Gastrocnemius medialis (tissue), 4 donors: ENCODE measurements around the gene CRAMP1. TPM values are rescaled to one million over a fixed set of nuclear protein-coding genes. Genes with fewer than 3 reads are reported as not detected.

ENCODE experiments used
- ATAC-seq, 2 donors: fragments of 150-250 bp; one replicate each; pipeline ENCODE4 v1.9.1; 2016
- DNase-seq, 2 donors: peaks; one replicate each; pipeline ENCODE4 v3.0.0-alpha.2; 2019
- H3K27ac ChIP-seq, 4 donors: fragments of 200-600 bp; sonication (generic); 1 replicate in 1 of 4; 2 replicates in 3 of 4; pipeline ENCODE4 v1.5.1; 2016 to 2018; ENCODE audit warnings: mild to moderate bottlenecking in 2 of 4, moderate library complexity in 1 of 4
- H3K27me3 ChIP-seq, 3 donors: fragments of 200-600 bp; sonication (generic) in 2 of 3; 1 replicate in 1 of 3; 2 replicates in 2 of 3; pipeline versions ENCODE4 v1.5.1 to v1.6.0; 2016 to 2019; ENCODE audit warnings: mild to moderate bottlenecking in 1 of 3, moderate library complexity in 1 of 3
- H3K36me3 ChIP-seq, 2 donors: fragments of 200-600 bp; sonication (generic) in 1 of 2; one replicate each; pipeline ENCODE4 v1.5.1; 2017 to 2018
- H3K4me1 ChIP-seq, 2 donors: fragments of 200-600 bp; sonication (generic) in 1 of 2; one replicate each; pipeline ENCODE4 v1.5.1; 2016 to 2017; ENCODE audit warnings: mild to moderate bottlenecking in 2 of 2
- H3K4me3 ChIP-seq, 4 donors: fragments of 200-600 bp; sonication (generic) in 3 of 4; 1 replicate in 1 of 4; 2 replicates in 3 of 4; pipeline ENCODE4 v1.5.1; 2016 to 2019; ENCODE audit warnings: mild to moderate bottlenecking in 2 of 4
- H3K9me3 ChIP-seq, 3 donors: fragments of 200-600 bp; sonication (generic) in 2 of 3; 1 replicate in 1 of 3; 2 replicates in 2 of 3; pipeline ENCODE4 v1.5.1; 2016 to 2019
- CTCF ChIP-seq, 5 experiments: fragments of 450-650 bp in 3 of 5; fragments of 200-600 bp in 2 of 5; sonication (generic) in 2 of 5; IDR thresholded peaks in 4 of 5; conservative IDR thresholded peaks in 1 of 5; 1 replicate in 4 of 5; 2 replicates in 1 of 5; pipeline ENCODE4 v1.5.1; 2016 to 2019; ENCODE audit warnings: antibody characterized with exemption in 5 of 5, mild to moderate bottlenecking in 3 of 5, moderate library complexity in 3 of 5
- POLR2A ChIP-seq, 2 donors: fragments of 450-650 bp; IDR thresholded peaks; one replicate each; pipeline ENCODE4 v1.6.1; 2017; ENCODE audit warnings: antibody characterized with exemption in 2 of 2, mild to moderate bottlenecking in 2 of 2, moderate library complexity in 2 of 2
- in situ Hi-C, 4 donors: fragments of 200-750 bp; cut with MboI; loops; one replicate each; pipeline versions ENCODE4 v1.15.0 to v1.8.0; 2017; ENCODE audit warnings: low sequenced_read_pairs in 4 of 4
- intact Hi-C: fragments of 100-400 bp; cut with DNase I; formaldehyde crosslinking; loops from one replicate; pipeline ENCODE4 v1.15.1; 2023; ENCODE audit warnings: low total_unique reads
- total RNA-seq, 4 donors: library from RNA; depleted of rRNA; stranded (reverse); fragments of >200 nt; gene quantifications; one replicate each; pipeline versions ENCODE4 v1.1.0 to v1.2.3, GENCODE V29; 2016

Gene CRAMP1
- total RNA-seq, 4 donors from 2014 or later: 7.0 to 10.7 (median 8.7) TPM

GRCh38 chr16:1596516-1596915 is 15.6 kb upstream of the CRAMP1 start:
- intact Hi-C loops (no loop called here), in situ Hi-C loops (no loop called here)
- DNase-seq (no peak), ATAC-seq (no peak)
- Histone ChIP-seq H3K4me3 (no peak overlapping the region), H3K36me3 (no peaks in the 10 kb centered on the region), H3K4me1 (no peaks in the 10 kb centered on the region), H3K9me3 (no peaks in the 10 kb centered on the region), H3K27ac (no peak overlapping the region), H3K27me3 (no peaks in the 10 kb centered on the region)
- TF ChIP-seq CTCF (IDR thresholded peaks at IDR 0.05 in 4 of 5, conservative IDR thresholded peaks at IDR 0.05 in 1 of 5): no peak
- TF ChIP-seq POLR2A (IDR thresholded peaks at IDR 0.05): no peak

GRCh38 chr16:1597154-1597553 is 15.0 kb upstream of the CRAMP1 start:
- DNase-seq: no peak
- H3K4me1 ChIP-seq: no peaks in the 10 kb centered on the region
- in situ Hi-C loops: no loop called here
- no peak overlapping the region for H3K4me3 ChIP-seq
- H3K9me3 ChIP-seq: no peaks in the 10 kb centered on the region
- TF ChIP-seq POLR2A (IDR thresholded peaks at IDR 0.05) (no peak), CTCF (IDR thresholded peaks at IDR 0.05 in 4 of 5, conservative IDR thresholded peaks at IDR 0.05 in 1 of 5) (no peak)
- no peaks in the 10 kb centered on the region for H3K27me3 ChIP-seq
- peaks cover 0 to 4% of the 10 kb centered on the region in 2 donors for H3K36me3 ChIP-seq
- no peak overlapping the region for H3K27ac ChIP-seq
- intact Hi-C loops: no loop called here
- no peak for ATAC-seq

- Histone ChIP-seq H3K27me3 (no peaks in the 10 kb centered on the region), H3K4me3 (no peak overlapping the region), H3K9me3 (no peaks in the 10 kb centered on the region), H3K27ac (no peak overlapping the region), H3K4me1 (no peaks in the 10 kb centered on the region), H3K36me3 (peaks cover 0 to 4% of the 10 kb centered on the region in 2 donors)
- ATAC-seq (no peak), DNase-seq (no peak)
- in situ Hi-C loops (no loop called here), intact Hi-C loops (no loop called here)
- TF ChIP-seq CTCF (IDR thresholded peaks at IDR 0.05 in 4 of 5, conservative IDR thresholded peaks at IDR 0.05 in 1 of 5) (no peak), POLR2A (IDR thresholded peaks at IDR 0.05) (no peak)
Measured at GRCh38 chr16:1601031-1601430, 11.1 kb upstream of the CRAMP1 start.

- H3K36me3 ChIP-seq: peaks cover 0 to 7% of the 10 kb centered on the region in 2 donors
- intact Hi-C loops: no loop called here
- H3K27ac ChIP-seq: no peak overlapping the region
- DNase-seq: no peak
- no peaks in the 10 kb centered on the region for H3K27me3 ChIP-seq
- H3K4me1 ChIP-seq: no peaks in the 10 kb centered on the region
- H3K9me3 ChIP-seq: no peaks in the 10 kb centered on the region
- in situ Hi-C loops: no loop called here
- no peak for ATAC-seq
- H3K4me3 ChIP-seq: no peak overlapping the region
- no peak for TF ChIP-seq POLR2A (IDR thresholded peaks at IDR 0.05)
- no peak for TF ChIP-seq CTCF (IDR thresholded peaks at IDR 0.05 in 4 of 5, conservative IDR thresholded peaks at IDR 0.05 in 1 of 5)
Measured at GRCh38 chr16:1601489-1601888, 10.7 kb upstream of the CRAMP1 start.

- TF ChIP-seq POLR2A (IDR thresholded peaks at IDR 0.05): no peak
- no peak for TF ChIP-seq CTCF (IDR thresholded peaks at IDR 0.05 in 4 of 5, conservative IDR thresholded peaks at IDR 0.05 in 1 of 5)
- intact Hi-C loops: no loop called here
- DNase-seq (no peak), ATAC-seq (no peak)
- in situ Hi-C loops: no loop called here
- Histone ChIP-seq H3K4me1 (no peaks in the 10 kb centered on the region), H3K4me3 (no peak overlapping the region), H3K9me3 (no peaks in the 10 kb centered on the region), H3K27ac (no peak overlapping the region), H3K27me3 (no peaks in the 10 kb centered on the region), H3K36me3 (peaks cover 0 to 12% of the 10 kb centered on the region in 2 donors)
Measured at GRCh38 chr16:1602285-1602684, 9.9 kb upstream of the CRAMP1 start.
